NCI-H446 (cell line): Measurements from ENCODE around the gene FXYD7.

Experiments
- DNase-seq, 2 experiments: peaks; one replicate each; lab custom pipeline; 2025; lab: John Stamatoyannopoulos, UW

The FXYD7 gene

DNA sequence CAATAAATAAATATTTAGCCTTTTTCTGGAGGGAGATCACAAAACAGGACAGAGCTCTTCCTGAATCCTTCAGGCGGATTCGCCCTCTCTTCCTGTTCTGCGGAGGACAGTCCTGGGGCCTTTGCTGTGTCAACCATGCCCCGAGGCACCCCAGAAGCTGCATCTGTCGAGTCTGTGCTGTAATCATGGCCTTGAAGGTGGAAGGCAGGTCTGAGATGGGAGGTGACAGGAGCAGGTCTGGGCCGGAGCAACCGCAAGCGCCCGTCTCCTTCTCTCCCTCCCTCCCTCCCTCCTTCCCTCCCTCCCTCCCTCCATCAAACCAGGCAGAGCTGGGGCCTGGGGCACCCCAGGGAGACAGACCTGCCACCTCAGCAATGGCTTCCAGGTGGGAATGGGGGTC, 32.1 kb upstream of the FXYD7 start:
- no peak for DNase-seq

DNA sequence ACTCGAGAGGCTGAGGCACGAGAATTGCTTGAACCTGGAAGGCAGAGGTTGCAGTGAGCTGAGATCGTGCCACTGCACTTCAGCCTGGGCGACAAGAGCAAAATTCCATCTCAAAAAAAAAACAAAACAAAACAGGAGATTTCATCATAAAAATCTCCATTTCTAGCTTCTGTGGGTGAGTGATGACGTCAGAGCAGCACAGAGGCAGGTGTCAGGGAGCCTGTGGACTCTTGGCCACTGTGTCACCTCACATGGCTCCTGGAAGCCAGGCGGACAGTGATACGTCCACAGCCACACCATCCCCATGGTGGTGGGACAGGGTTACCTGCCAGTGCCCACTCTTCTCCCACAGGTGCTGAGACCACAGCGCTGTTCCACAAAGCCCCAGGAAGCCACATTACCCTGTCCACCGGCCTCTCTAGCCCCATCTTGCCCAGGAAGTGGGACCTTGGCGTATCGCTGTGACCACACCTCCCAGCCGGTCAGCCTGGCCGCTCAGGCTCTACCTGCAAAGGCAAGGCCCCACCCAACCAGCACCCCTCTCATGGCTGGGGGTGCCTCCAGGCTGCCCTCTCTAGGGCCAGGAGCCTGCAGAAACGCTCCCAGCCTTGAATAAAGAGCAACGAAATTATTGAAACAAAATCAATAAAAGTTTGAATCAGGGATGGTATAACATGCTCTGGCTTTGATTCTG, 29.9 kb upstream of the FXYD7 start:
- DNase-seq = no peak

DNA sequence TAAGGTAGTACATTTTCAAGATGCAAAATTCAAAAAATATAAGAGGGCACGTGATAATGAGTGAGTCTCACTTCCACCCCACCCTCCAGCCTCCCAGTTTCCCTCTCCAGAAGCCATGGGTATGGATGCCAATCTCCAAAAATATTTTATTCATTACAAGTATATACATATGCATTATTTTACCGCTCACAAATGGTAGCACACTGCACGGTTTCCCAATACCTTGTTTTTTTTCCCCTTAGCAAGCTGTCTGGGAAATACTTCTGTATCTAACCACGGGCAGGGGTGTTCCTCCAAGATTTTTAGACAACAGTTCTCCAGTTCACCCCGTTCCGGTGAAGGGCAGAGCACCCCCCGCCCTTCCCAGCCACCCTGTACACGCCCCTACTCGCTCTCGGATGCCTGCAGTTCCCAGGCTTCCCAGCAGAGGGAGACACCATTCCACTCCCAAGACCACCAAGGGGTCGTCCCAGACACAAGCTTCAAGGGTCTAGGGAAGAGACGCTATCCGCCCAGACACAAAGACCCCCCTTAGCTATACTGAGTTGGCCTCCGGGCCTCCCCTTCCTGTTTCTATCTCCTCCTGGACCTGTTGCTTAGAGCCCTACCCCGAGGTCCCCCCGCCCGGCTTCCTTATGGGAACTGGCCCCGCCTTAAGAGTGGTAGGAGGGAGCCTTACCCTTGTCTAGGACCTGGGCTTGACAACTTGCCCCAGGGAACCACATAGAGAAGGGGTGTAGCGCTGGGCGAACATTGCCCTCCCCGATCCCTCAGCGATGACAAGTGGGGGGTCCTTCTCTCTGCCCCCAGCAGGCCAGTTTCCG, 28.5 kb upstream of the FXYD7 start:
- peak in 1 of 2 experiments; percentile 51 for DNase-seq

DNA sequence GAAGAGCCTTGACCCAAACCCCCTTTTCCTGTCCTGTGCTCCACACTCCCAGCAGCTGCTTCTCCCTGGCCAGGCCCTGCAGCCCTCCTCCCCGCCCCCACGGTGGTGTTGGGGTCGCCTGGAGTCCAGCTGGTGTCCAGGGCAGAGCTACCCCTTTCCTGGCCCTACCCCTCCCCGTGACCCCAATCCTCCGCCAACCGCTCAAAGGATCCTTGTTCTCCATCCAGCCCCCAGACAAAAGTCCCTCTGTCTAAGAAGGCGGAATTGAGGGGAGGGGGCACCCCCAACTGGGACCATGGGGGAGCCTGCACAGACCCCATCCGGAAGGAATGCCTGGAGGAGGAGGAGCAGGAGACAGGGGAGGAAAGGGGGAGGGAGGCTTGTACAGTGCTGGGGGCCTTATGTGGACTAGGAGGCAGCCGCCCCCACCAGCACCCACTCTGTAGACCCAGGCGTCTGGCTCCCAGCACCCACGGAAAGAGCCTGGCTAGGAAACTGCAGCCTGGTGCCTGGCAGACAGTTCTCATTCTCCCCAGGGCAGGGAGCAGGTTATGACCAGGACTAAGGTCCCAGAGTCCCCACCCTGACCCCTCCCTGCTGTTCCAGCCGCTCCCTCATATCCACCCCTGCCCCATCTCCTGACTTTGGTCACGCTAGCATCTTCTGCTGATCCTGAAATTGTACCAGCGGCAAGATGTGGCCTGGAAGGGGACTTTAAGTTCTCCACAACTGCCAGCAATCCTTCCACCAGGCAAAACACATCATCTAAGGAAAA, 27.7 kb upstream of the FXYD7 start, which contains the start of gene FXYD3:
Gene FXYD3, plus strand, starts transcription at position 647 of the 775 bp plus-strand sequence. CDS start 3,554 bp downstream, outside the sequence.
- no peak for DNase-seq

DNA sequence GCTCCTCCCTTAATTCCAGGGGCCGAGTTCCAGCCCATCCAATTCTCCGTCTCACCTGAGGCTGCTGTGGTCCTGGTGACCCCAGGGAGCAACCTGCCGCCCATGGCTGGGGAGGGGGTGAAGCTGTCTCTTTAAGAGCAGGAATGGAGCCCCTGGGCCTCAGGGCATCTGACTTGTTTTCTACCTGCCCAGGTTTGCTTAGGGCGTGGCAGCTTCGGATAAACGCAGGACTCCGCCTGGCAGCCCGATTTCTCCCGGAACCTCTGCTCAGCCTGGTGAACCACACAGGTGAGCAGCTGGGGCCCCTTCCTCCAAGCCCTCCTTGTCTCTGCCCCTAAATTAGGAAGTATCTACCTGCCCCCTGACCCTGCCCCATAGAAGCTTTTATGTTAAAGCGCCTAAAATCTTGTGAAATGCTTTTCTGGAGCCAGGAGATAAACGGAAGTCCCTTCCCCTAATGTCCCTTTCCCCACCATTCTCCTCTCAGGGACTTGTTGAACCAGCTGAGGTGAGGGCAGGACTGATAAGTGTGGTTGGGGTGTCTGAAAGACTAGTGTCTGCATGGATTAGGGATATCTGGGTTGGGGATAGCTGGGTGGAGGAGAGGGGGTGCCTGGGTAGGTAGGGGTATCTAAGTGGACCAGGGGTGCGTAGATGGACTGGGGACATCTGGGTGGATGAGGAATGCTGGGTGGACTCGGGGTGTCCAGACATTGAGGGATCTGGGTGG, 26.8 kb upstream of the FXYD7 start:
- no peak for DNase-seq

DNA sequence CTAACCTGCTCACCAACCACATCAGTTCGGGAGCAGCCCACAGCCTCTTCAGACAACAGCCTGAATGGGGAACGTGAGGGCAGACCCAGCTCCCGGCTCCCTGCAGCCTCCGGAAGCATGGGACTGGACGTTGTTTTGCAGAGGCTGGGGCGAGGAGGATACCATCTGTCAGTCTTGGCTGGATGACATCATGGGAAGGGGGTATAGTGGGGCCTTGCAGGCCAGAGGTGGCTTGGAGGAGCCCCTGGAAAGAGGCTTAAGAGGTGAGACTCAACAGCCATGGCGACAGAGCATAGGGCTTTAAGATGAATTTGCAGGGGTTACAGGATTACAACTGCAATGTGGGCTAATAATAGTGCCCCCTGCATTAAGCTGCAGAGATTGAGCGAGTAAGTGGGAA, 25.9 kb upstream of the FXYD7 start:
- DNase-seq = no peak

DNA sequence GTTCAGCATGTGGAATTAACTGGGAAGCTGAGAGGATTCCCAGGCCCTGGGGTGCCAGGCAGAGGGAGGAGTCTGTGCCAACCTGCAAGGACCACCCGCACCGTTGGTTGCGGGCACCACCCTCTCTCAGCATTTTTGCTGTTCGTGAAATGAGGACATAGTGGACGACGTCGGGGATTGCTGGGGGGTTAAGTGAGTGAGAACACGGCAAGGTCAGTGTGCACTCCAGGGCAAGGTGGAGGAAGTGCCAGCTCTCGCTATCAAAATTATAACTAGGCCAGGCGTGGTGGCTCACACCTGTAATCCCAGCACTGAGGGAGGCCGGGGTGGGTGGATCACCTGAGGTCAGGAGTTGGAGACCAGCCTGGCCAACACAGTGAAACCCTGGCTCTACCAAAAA, 25.3 kb upstream of the FXYD7 start:
- DNase-seq = no peak

DNA sequence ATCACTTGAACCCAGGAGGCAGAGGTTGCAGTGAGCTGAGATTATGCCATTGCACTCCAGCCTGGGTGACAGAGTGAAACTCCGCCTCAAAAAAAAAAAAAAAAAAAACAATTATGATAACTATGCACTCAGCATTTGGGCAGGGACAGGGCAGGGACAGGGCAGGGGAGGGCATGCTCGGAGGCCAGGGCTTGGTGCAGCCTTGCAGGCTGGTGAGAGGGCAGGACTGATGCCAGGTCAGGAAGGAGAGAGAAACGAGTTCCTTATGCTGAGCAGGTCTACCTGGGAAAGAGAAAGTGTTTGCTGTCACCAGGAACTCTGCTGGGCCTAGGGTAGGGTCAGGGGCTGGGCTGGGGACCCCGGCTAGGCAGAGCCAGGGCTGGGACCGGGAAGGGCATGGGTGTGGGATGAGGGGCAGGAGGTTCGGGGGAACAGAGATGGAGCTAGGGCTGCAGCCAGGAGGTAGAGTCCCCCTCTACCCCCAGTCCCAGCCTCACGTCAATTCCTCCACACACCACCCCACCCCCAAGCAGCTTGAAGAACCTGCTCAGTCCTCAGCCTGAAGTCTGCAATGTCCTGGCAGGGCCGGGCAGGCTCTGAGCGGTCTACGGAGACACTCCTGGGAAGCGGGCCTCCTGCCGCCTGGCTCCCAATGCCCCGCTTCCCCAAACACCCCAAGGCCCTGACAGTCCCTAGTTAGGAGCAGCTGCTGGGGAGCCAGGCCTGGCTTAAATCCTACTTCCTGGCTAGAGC, 24.6 kb upstream of the FXYD7 start:
- no peak for DNase-seq

DNA sequence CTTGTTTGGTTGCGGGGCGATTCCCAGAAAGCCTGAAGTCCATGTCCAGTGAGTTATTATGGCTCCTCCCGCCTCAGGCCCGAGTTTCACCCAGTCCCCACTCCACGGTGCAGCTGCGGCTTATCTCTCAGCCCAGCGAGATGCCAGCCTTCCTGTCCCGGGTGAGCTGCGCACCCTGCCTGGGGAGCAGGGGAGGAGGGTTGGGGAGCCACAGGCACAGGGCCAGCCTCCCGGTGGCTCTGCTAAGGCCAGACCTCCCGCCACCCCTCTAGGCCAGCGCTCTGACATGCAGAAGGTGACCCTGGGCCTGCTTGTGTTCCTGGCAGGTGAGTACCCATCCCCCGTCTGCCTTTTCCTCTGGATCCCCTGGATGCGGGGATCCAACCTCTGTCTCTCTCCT, 24.0 kb upstream of the FXYD7 start:
- DNase-seq = no peak

DNA sequence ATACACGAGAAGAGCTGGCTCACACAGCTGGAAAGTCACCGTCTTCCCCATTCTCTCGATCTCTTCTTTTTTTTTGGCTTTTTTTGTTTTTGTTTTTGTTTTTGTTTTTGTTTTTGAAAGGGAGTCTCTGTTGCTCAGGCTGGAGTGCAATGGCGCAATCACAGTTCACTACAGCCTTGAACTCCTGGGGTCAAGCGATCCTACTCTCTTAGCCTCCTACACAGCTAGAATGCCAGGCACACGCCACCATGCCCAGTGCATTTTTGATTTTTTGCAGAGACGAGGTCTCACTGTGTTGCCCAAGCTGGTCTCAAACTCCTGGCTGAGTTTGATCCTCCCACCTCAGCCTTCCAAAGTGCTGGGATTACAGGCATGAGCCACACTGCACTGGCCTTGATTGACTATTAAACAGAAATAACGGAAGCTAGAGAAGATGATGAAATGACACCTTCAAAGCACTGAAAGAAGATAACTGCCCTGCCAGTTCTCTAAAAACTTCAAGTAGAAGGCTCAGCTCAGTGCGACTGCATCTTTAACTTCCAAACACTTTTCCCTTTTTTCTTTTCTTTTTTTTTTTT, 23.4 kb upstream of the FXYD7 start:
- DNase-seq = no peak

DNA sequence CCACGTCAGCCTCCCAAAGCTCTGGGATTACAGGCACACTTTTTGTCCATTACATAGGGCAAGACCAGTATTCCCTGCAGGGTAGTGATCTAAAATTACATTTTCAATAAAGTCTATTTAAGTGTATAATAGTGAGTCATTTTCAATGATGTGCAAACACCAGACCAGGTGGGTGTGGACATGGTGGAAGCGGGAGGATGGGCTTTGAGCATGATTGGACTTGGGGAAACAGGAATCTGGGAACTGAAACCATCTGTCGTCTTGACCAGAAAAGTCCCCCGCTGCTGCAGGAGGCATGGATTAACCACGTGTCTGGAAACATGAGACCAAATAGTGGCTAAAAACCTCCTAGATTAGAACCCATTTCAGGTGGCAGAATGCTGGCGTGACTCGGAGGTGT, 22.6 kb upstream of the FXYD7 start:
- DNase-seq = no peak

DNA sequence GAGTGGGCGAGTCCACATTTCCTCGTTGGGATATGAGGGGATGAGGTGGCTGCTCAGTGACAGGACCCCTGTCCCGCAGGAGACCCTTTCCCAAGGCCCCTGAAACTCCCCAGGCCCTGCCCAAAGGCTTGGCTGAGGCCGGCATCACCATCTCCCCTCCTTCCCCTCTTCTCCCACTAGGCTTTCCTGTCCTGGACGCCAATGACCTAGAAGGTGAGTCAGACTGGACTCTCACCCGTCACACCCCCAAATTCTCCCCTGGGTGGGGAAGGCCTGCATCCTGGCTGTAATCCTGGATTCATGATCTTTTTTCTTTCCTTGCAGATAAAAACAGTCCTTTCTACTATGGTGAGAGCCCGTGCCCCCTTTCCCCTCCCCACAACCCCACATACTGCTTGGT, 22.2 kb upstream of the FXYD7 start:
- no peak for DNase-seq

DNA sequence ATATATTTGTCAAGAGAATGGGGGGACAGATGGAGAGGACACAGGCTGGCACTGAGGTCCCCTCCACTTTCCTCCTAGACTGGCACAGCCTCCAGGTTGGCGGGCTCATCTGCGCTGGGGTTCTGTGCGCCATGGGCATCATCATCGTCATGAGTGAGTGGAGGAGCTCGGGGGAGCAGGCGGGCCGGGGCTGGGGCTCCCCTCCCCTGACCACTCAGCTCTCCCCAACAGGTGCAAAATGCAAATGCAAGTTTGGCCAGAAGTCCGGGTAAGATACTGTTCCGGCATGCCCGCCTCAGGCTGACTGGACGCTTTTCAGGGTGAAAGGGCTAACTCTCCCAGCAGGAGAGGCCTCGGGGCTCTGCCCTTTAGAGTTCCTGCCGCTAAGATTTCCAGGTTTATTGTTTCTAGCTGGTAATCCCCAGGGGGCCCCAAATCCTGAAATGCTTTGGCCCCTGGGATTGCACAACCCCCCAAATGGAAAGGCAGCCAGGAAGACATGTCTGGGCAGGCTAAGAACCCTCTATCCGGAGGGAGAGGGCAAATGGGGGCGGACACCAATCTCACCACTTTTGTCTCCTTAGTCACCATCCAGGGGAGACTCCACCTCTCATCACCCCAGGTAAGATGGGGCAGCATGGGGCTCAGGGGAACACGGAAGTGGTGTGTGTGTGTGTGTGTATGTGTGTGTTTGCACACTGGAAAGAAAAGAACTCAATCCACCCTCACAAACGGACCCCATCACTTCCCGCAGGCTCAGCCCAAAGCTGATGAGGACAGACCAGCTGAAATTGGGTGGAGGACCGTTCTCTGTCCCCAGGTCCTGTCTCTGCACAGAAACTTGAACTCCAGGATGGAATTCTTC, 20.1 kb upstream of the FXYD7 start:
- no peak for DNase-seq

DNA sequence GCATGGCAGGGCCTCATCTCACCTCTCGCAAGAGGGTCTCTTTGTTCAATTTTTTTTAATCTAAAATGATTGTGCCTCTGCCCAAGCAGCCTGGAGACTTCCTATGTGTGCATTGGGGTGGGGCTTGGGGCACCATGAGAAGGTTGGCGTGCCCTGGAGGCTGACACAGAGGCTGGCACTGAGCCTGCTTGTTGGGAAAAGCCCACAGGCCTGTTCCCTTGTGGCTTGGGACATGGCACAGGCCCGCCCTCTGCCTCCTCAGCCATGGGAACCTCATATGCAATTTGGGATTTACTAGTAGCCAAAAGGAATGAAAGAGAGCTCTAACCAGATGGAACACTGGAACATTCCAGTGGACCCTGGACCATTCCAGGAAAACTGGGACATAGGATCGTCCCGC, 19.5 kb upstream of the FXYD7 start:
- DNase-seq = peak in 1 of 2 experiments; percentile 16

DNA sequence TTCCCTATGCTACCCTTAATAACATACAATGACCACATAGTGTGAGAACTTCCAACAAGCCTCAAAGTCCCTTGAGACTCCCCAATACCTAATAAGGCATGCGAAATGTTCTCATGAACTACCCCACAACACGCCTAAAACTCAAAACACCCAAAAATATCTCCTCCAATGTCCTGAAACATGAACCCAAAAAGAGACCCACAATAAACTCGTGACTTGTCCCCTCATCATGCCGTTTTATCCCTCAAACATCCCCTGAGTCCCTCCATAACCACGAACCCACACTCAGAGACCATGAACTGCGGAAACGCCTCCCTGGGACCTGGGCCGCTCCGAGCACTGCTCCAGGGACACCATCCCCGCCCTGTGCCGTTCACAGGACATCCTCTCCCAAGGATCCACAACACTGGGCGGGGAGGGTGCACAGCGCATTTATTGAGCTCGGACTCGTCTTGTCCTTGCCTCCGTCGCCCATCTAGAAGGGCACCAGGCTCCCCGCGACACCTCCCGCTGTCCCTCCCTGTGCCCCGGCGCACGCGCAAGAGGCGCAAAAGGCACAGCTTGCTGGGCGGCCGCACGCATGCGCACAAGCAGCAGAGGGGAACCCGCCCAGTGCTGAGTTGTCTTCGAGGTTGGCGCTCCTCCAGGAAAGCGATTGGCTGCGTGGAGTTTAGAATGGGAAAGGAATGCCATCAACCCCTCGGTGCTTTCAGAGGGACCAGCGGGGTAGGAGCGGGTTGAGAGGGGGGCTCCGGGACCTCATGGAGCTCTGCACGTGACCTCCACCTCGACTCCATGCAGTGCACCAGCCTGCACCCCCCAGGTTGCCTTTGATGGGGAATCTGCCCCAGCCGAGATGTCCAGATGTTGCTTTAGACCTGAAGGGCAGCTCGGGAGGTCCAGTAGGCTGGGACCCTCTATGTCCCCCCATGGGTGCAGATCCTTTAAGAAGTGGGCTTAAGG, 18.7 kb upstream of the FXYD7 start:
- DNase-seq = peak; percentile 86 to 95

DNA sequence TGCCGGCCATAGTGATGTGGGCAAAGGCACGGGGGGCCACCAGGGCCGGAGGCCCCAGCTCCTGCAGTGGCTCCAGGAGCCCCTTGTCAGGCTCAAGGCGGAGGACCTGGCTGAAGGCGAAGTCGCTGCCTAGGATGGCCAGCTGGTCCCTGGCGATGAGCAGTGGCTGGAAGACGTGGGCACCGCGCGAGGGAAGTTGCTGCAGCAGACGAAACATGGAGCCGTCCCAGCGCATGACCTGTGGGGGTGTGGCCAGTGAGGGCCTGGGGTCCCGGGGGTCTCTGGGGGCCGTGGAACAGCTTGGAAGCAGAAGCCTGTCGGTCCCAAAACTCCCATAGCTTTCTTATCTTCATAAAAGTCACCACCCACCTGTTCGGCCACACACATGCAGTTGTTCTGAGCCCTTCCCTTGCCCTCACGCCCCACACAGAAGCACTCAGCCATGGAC, 17.8 kb upstream of the FXYD7 start:
- DNase-seq = no peak

DNA sequence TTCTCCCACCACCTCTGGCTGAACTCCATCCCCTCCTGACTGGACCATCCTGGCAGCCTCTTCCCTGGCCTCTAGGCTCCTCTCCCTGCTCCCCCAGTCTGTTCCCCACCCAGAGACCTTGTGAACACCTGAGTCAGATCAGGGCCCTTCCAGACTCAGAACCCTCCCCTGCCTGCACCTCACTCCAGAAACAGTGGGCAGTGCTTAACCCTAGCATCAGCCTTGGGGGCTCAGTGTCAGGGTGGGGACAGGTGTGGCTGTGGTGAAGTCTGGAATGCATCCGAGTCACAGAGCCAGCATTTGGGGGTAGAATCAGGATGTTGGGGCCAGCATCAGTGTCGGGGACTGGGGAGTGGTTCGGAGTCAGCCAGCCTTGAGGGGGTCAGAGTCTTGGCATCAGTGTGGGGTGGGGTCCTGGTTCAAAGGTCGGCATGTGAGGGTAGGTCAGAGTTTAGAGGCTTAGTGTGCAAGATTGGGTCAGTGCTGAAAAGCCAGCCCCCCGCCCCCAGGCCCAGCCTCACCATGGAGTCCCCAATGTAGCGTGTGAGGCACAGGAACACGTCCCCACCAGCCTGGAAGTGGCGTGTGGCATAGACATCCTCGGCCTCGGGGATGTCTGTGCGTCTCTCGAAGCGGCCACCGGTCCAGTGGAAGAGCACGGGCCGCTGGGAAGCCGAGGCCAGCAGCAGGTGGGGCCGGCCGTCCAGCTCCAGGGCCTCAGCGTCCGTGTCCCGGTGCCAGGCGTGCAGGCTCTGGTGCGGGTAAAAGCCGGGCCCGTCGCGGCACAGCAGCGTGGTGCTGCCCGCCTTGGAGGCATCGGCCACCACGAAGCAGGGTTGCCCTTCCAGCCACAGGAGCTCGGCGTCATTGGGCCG, 17.1 kb upstream of the FXYD7 start:
- no peak for DNase-seq

DNA sequence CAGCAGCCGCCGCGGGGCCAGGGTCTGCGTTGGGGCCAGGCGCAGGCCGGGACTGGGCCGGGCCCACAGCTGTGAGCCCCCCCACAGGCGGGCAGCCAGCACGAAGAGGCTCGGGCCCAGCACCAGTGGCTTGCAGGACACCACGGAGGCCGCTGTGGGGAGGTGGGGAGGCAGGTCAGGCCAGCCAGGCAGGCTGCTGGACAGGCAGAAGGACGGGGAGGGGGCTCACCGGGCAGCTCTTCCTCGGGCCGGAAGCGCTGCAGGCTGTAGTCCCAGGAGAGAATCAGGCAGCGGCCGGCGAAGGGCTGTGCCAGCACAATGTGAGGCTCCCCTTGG, 16.5 kb upstream of the FXYD7 start:
- no peak for DNase-seq
